A549 (cell line): Measurements from ENCODE around the gene PLAA. TPM values are rescaled to one million over a fixed set of nuclear protein-coding genes. Genes with fewer than 3 reads are reported as not detected.

Source experiments
- ATAC-seq, 2 experiments: fragments of 200-7000 bp in 1 of 2; fragments of >200 bp in 1 of 2; cut with Nextera tagmentation in 1 of 2; cut with Tn5 transposase in 1 of 2; 3 replicates each; pipeline versions ENCODE4 v1.8.0 to v1.9.1; 2018 to 2020; ENCODE audit warnings: mild to moderate bottlenecking in 1 of 2, moderate library complexity in 1 of 2
- CTCF ChIA-PET: fragments of 300-600 bp; sonication (Branson Sonifier 250); formaldehyde crosslinking; extraction: SDS; loops from one replicate; lab custom pipeline; 2021; ENCODE audit warnings: antibody characterized with exemption, inconsistent platforms; lab: Yijun Ruan, JAX
- POLR2A ChIA-PET: fragments of 350-600 bp; formaldehyde crosslinking; extraction: SDS; loops from one replicate; lab custom pipeline; 2021; ENCODE audit warnings: antibody characterized with exemption, inconsistent platforms; lab: Yijun Ruan, JAX
- DNase-seq, 2 experiments: peaks; one replicate each; pipeline versions ENCODE4 v3.0.0 to v3.0.0-alpha.2; 2011 to 2016; ENCODE audit warnings: low read depth in 1 of 2, low spot score in 1 of 2
- FAIRE-seq: peaks from 2 replicates; lab custom pipeline; 2011; peaks lifted over from hg19 to GRCh38; lab: Jason Lieb, UNC
- H3K27ac ChIP-seq, 2 experiments: fragments of >200 bp; sonication (Bioruptor Twin); formaldehyde crosslinking; 3 replicates each; pipeline ENCODE4 v1.5.1; 2016 to 2017
- H3K4me1 ChIP-seq: fragments of >200 bp; sonication (Bioruptor Twin); formaldehyde crosslinking; 3 replicates; pipeline ENCODE4 v1.6.1; 2016
- H3K4me2 ChIP-seq: fragments of >200 bp; sonication (Bioruptor Twin); formaldehyde crosslinking; 3 replicates; pipeline ENCODE4 v1.6.1; 2016
- H3K4me3 ChIP-seq: fragments of >200 bp; sonication (Bioruptor Twin); formaldehyde crosslinking; 3 replicates; pipeline ENCODE4 v1.5.1; 2016
- H3K9me3 ChIP-seq: fragments of >200 bp; sonication (Bioruptor Twin); formaldehyde crosslinking; 3 replicates; pipeline ENCODE4 v1.6.1; 2016
- CHD4 ChIP-seq: fragments of 200-600 bp; sonication (generic); IDR thresholded peaks from 2 replicates; pipeline ENCODE4 v1.6.1; 2016; ENCODE audit warnings: antibody characterized with exemption, mild to moderate bottlenecking, borderline replicate concordance
- EHF ChIP-seq: fragments of 250-450 bp; sonication (Bioruptor Pico); IDR thresholded peaks from 2 replicates; pipeline ENCODE4 v1.5.0; 2020; ENCODE audit warnings: mild to moderate bottlenecking
- ELK1 ChIP-seq: fragments of 150-350 bp; IDR thresholded peaks from 2 replicates; pipeline ENCODE4 v1.6.1; 2014; ENCODE audit warnings: low read depth, mild to moderate bottlenecking, low read length
- GATA3 ChIP-seq: IDR thresholded peaks from 2 replicates; pipeline ENCODE4 v1.6.1; 2012; ENCODE audit warnings: borderline replicate concordance
- HMGXB4 ChIP-seq: fragments of 250-450 bp; sonication (Bioruptor Pico); IDR thresholded peaks from 2 replicates; pipeline ENCODE4 v1.5.0; 2021; ENCODE audit warnings: mild to moderate bottlenecking, moderate library complexity, borderline replicate concordance
- HOXA7 ChIP-seq: fragments of 250-450 bp; sonication (Bioruptor Pico); IDR thresholded peaks from 2 replicates; pipeline ENCODE4 v1.5.0; 2020; ENCODE audit warnings: mild to moderate bottlenecking, moderate library complexity
- HOXB5 ChIP-seq: fragments of 250-450 bp; sonication (Bioruptor Pico); IDR thresholded peaks from 2 replicates; pipeline ENCODE4 v1.5.0; 2020; ENCODE audit warnings: mild to moderate bottlenecking, moderate library complexity
- JUN ChIP-seq, 2 experiments: fragments of >200 bp; sonication (Bioruptor Twin); formaldehyde crosslinking; IDR thresholded peaks; 2 replicates in 1 of 2; 3 replicates in 1 of 2; pipeline ENCODE4 v1.6.1; 2016 to 2017
- JUNB ChIP-seq: fragments of >200 bp; sonication (Bioruptor Twin); formaldehyde crosslinking; IDR thresholded peaks from 2 replicates; pipeline ENCODE4 v1.6.1; 2016
- KDM1A ChIP-seq: fragments of 200-600 bp; sonication (generic); IDR thresholded peaks from 2 replicates; pipeline ENCODE4 v1.6.1; 2016; ENCODE audit warnings: low read depth, mild to moderate bottlenecking
- KDM5A ChIP-seq: fragments of 200-600 bp; sonication (generic); IDR thresholded peaks from 2 replicates; pipeline ENCODE4 v1.6.1; 2016; ENCODE audit warnings: antibody characterized with exemption, mild to moderate bottlenecking
- MYC ChIP-seq: IDR thresholded peaks from 2 replicates; pipeline ENCODE4 v1.6.1; 2012; ENCODE audit warnings: mild to moderate bottlenecking, inconsistent platforms, low read length, improper control_type of control experiment, borderline replicate concordance
- NPAS2 ChIP-seq: fragments of 250-450 bp; sonication (Bioruptor Pico); IDR thresholded peaks from 2 replicates; pipeline ENCODE4 v1.8.0; 2022; ENCODE audit warnings: mild to moderate bottlenecking, moderate library complexity, borderline replicate concordance
- RAD21 ChIP-seq, 2 experiments: fragments of >200 bp in 1 of 2; sonication (Bioruptor Twin) in 1 of 2; formaldehyde crosslinking in 1 of 2; IDR thresholded peaks in 1 of 2; conservative IDR thresholded peaks in 1 of 2; 2 replicates in 1 of 2; 3 replicates in 1 of 2; pipeline ENCODE4 v1.6.1; 2012 to 2018; ENCODE audit warnings: inconsistent platforms in 1 of 2
- RCOR1 ChIP-seq: fragments of 150-350 bp; IDR thresholded peaks from 2 replicates; pipeline ENCODE4 v1.6.1; 2014; ENCODE audit warnings: antibody characterized with exemption, low read length, low read depth
- RFX5 ChIP-seq: fragments of 450-650 bp; IDR thresholded peaks from 2 replicates; pipeline ENCODE4 v1.7.1; 2014; ENCODE audit warnings: antibody characterized with exemption, mild to moderate bottlenecking, moderate library complexity
- RNF2 ChIP-seq: fragments of 200-600 bp; sonication (generic); IDR thresholded peaks from 2 replicates; pipeline ENCODE4 v1.6.1; 2016; ENCODE audit warnings: low read depth, mild to moderate bottlenecking, antibody characterized with exemption, moderate library complexity, borderline replicate concordance
- SREBF2 ChIP-seq: fragments of 450-650 bp; IDR thresholded peaks from 2 replicates; pipeline ENCODE4 v1.6.1; 2014; ENCODE audit warnings: mild to moderate bottlenecking, moderate library complexity
- TP53 ChIP-seq: fragments of 250-450 bp; sonication (Bioruptor Pico); IDR thresholded peaks from 2 replicates; pipeline ENCODE4 v1.5.0; 2021; ENCODE audit warnings: mild to moderate bottlenecking, moderate library complexity
- ZSCAN20 ChIP-seq: fragments of 250-450 bp; sonication (Bioruptor Pico); IDR thresholded peaks from 2 replicates; pipeline ENCODE4 v1.8.0; 2022; ENCODE audit warnings: mild to moderate bottlenecking, moderate library complexity
- WGBS: methylation state at CpG from one replicate; pipeline ENCODE4 v1.1.6; 2017; ENCODE audit errors: missing lambda C conversion rate; 5-methylcytosine and 5-hydroxymethylcytosine counted together
- polyA plus RNA-seq, 4 experiments: library from polyadenylated mRNA; depleted of rRNA in 3 of 4; stranded (reverse); fragments of >200 nt; fragmentation: RNase III in 1 of 4; extraction: RNeasy Plus Mini Kit Qiagen cat#74134 plus additional on column Dnase treatment in 1 of 4; gene quantifications; 2 replicates in 3 of 4; 3 replicates in 1 of 4; pipeline ENCODE4 v1.2.3, GENCODE V29; 2011 to 2017
- TF ChIP-seq, protein P1 (sequence below): IDR thresholded peaks from 2 replicates; pipeline ENCODE4 v1.6.1; 2012

The PLAA gene
- polyA plus RNA-seq, 2 of the 4 experiments (the other 2 are of a cell fraction): 25.5 to 37.5 TPM

DNA sequence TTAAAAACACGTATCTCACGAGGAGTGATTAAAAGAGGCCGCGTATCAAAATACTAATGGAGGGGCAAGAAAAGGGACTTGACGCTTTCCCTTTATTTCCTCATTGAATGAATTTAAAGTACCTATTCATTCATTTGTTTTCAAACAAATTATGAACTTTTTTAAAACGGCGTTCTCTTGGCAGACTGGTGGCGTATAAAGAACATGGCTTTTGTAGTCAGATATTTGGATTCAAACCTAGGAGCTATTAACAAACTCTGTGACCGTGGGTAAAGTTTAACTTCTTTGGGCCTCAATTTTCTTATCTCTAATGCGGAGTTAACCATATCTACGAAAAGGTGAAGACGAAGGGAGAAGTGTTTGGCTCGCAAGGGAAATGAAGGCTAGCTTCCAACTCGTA lies 55.3 kb downstream of the PLAA start:
- FAIRE-seq: no peak
- peak overlapping the region; percentile 96 for H3K27ac ChIP-seq
- 1% methylated on average over 14 of the region's 14 CpGs for WGBS
- CTCF ChIA-PET: interaction anchor here (0.6 to 4.7 kb wide), 6 partner anchors 44 to 1030 kb away, joined by 3 to 24 read pairs (median 5); no protein-coding TSS in a partner anchor
- no peaks in the 10 kb centered on the region for H3K9me3 ChIP-seq
- TF ChIP-seq ZSCAN20 (CRISPR knock-in tag) (no peak), NPAS2 (CRISPR knock-in tag) (no peak), KDM1A (no peak), EHF (no peak), TP53 (CRISPR knock-in tag) (no peak), GATA3 (no peak), SREBF2 (no peak), HOXB5 (CRISPR knock-in tag) (no peak), KDM5A (no peak), MYC (no peak), ELK1 (no peak), RCOR1 (no peak), HMGXB4 (CRISPR knock-in tag) (no peak), CHD4 (no peak), RNF2 (no peak), HOXA7 (CRISPR knock-in tag) (no peak)
- TF ChIP-seq, all 56 proteins: peak for 0
- ATAC-seq (no peak), DNase-seq (no peak)
- POLR2A ChIA-PET: interaction anchor here (0.5 to 1.9 kb wide), 12 partner anchors 8 to 145 kb away, joined by 3 to 15 read pairs (median 4); partner anchors contain the start of genes IFT74 and PLAA
- Histone ChIP-seq H3K4me1 (peaks cover 12% of the 10 kb centered on the region), H3K4me2 (peak overlapping the region; percentile 59), H3K4me3 (peak overlapping the region; percentile 78)

DNA sequence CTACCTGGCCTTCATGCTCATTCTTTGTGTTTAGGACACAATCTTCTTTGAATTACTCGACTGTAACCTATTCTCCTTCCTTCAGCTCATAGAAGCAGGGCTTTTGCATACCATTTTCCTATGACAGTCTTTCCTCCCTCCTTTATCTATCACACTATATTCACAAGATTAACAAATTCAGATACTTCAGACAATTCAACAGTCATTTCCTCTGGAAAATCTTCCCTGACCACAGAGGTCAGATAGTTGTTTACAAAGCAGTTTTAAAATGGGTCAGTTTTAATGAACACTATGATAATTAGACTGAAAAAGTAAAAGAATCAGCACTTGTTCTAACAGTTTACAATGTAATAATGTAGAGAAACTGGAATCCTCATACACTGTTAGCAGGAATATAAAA lies 58.8 kb downstream of the PLAA start:
- Histone ChIP-seq H3K27ac (no peak overlapping the region), H3K4me2 (no peak overlapping the region), H3K4me1 (peaks cover 12% of the 10 kb centered on the region), H3K4me3 (no peak overlapping the region), H3K9me3 (0 out of 3 replicates have a peak, but pooled peaks cover under 1% of the 10 kb centered on the region)
- ChIA-PET POLR2A (no interaction called here), CTCF (interaction anchor here (1.0 to 2.7 kb wide), 2 partner anchors 10 to 88 kb away, joined by 3 to 7 read pairs; no protein-coding TSS in a partner anchor)
- DNase-seq (no peak), ATAC-seq (no peak), FAIRE-seq (no peak)
- no peak for TF ChIP-seq RFX5
- no peak for TF ChIP-seq CHD4
- TF ChIP-seq KDM1A: no peak
- no peak for TF ChIP-seq RAD21 (conservative IDR thresholded peaks at IDR 0.05 in 1 of 2, IDR thresholded peaks at IDR 0.05 in 1 of 2)
- no peak for TF ChIP-seq EHF
- TF ChIP-seq HOXB5 (CRISPR knock-in tag): no peak
- TF ChIP-seq JUNB: no peak
- TF ChIP-seq TP53 (CRISPR knock-in tag): no peak
- no peak for TF ChIP-seq JUN (IDR thresholded peaks at IDR 0.05)
- no peak for TF ChIP-seq MYC
- TF ChIP-seq, protein P1, sequence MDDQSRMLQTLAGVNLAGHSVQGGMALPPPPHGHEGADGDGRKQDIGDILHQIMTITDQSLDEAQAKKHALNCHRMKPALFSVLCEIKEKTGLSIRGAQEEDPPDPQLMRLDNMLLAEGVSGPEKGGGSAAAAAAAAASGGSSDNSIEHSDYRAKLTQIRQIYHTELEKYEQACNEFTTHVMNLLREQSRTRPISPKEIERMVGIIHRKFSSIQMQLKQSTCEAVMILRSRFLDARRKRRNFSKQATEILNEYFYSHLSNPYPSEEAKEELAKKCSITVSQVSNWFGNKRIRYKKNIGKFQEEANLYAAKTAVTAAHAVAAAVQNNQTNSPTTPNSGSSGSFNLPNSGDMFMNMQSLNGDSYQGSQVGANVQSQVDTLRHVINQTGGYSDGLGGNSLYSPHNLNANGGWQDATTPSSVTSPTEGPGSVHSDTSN: no peak
- 94% methylated on average over 1 of the region's 1 CpG for WGBS
